GM21529 (cell line): Measurements from ENCODE around the gene CACNB1.

ENCODE experiments used
- ATAC-seq: cut with Tn5 transposase; IDR thresholded peaks from one replicate; pipeline ENCODE4 v1.9.1; 2021; ENCODE audit not compliant: unreplicated experiment

The CACNB1 gene

DNA sequence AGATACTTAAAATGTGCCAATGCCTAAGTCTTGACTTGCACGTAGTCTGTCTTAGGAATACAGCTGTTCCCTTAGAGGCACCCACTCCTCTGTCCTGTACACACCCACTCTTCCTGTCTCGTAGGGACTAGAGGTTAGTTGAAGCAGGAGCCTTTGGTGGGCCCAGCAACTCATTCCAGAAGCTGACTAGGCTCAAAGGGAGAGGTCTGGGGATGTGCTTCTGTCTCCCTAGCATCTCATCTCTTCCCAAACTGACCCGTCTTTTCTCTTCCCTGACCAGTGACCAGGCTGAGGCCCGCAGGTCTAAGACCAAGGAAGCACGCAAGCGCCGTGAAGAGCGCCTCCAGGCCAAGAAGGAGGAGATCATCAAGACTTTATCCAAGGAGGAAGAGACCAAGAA lies 6.8 kb upstream of the CACNB1 start:
- no peak for ATAC-seq

DNA sequence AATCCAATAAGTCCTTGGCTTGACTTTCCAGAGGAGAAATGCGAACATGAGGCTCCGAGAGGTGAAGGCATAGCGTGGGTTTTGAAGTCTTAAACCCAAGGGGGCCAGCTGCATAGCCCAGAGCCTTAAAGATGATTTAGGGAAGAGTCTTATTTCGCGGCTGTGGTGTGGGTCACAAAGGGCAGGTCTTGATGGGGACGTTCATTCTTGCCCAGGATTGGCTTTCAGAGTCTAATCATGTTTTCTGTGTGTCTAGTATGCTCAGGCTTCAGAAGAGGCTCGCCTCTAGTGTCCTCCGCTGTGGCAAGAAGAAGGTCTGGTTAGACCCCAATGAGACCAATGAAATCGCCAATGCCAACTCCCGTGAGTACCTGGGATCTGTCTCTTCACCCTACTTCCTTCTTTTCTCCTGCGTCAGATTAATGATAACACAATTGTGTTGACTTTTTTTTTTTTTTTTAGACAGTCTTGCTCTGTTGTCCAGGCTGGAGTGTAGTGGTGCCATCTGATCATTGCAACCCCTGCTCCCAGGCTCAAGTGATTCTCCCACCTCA lies 3.6 kb upstream of the CACNB1 start:
- ATAC-seq, result no peak

DNA sequence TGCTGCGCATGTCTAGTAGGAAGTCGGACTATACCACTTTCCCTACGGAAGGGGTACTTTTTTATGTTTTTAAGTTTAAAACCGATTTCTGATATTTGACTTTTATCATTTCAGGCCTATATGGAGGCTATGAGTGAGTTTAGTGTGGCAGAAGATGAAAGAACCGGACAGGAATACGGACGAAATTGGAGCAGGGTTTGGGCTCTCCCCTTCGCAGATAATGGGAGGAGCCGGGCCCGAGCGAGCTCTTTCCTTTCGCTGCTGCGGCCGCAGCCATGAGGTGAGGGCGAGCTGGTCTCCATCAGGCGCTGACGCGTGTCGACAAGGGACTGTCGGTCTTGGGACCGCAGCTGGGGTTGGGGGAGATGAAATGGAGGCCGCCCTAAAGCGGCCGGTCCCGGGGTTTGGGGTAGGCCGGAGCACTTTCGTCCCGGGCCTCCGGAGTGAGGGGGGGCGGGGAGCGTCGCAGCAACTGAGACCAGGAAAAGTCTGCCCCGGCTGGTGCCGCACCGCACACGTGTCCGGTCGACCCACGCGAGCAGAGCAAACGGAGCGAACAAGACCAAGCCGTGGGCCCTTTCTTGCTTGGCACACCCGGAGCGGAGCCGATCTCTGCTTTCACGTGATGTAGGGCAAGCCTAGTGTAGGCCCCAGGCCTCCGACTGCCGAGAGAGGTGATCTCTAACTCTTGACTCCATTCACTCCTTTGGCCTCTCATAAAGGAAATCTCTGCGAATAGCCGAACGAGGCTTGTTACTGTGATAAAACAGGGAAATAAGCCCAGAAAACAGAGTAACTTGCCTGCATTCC lies 2.8 kb upstream of the CACNB1 start, which contains the start of gene RPL19:
TSS of gene RPL19 (plus strand) at position 214 of the 810 bp plus-strand sequence. CDS start at position 276, 62 bp downstream.
- ATAC-seq, result peak; percentile 52

DNA sequence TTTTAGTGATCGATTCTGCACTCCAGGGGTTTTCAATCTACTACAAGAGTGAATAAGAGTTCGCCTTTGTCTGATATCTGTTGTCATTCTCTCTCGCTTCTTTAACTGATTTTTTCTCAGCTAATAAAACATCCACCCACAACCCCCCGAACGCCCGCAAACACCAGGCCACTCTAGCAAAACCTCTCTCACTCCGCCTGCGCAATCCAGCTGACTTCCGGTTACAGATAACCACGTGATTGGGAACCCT lies 2.3 kb upstream of the CACNB1 start:
- ATAC-seq, result peak; percentile 52

DNA sequence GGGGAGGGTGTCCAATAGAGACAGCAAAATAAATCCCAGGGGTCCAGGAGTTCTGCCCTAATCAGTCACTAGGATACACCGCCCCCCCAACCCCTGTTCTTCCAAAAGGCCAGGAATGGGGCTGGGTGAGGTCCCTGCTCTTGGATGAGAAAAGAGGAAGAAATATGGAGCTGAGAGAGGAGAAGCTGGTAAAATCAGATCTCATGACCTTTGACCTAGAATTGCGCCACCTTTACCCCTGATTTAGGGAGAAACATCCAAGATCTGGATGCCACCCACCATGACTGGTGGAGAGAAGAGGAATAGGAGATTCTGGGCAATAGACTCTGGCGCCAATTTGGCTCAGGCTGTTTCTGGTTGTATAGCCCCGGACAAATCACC lies 707 bp upstream of the CACNB1 start:
- no peak for ATAC-seq

DNA sequence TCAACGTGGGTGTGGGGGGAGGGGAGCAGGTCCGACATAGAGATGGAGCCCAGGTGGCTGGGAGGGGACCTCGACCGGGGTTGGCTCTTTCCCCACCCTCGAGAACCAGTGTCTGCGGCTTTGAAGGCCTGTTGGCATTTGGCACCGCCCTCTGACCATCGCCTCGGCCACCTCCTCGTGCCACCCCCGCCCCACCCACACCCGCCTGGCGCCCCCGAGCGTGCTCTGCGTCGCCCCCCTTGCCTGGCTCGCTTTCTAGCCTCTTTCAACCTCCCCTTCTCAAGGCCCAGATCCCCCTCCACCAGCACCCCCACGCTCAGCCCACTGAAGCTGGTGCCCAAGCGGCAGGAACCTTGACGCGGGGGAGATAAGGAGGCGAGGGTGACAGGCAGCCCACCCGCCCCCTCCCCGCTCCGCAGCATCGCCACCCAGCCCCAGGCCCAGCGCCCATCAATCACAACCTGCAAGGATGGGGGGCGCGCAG lies 619 bp downstream of the CACNB1 start:
- no peak for ATAC-seq

DNA sequence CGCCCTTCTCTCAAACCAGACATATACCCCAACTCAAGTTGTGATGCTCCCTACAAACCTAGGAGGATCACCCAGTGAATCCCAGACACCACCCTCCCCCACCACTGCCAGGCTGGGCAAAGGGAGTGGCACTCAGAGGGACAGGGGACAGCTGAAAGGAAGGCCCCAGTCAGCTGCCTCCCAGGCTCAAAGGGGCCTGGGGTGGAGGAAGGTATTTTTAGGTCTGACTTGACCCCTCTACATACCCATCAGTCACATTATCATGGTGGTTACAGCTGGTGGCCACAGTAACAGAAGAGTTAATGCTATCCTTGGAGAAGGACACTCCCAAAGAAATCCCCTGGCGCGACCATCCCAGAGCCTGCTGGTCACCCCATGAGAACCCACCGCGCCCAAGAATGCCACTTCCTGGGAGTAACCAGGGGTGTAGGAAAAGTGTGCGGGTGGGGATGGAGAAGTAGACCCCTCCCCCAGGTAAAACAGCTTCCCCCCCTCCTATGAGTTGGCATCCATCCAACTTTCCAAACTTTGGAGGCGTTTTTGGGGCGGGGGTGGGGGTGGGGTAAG lies 1.1 kb downstream of the CACNB1 start:
- ATAC-seq, result no peak

DNA sequence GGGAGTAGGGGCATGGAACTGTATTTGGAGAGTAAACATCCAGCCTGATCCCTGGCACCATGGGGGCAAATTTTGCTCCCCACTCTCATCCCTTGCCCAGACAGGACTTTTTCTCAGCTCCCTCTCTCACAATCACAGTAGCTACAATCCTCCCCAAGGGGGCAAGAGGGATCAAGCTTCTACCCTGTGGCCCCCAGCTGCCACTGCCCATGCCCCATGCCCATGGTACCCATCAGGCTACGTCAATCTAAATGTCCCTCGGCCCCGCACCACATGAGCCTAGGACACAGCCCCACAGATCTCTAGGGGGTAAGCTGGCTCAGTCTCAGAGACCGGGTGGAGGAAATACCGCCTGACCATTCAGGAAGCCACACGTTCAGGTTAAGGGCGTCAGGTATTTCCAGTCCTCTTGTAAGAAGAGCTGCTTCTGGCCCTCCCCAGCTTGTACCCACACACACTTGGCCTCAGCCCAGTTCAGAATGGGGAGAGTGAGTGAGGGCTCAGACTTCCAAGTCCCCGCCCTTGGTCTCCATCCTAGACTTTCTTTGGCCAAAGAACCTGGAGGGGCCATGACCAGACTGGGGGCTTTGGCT lies 1.8 kb downstream of the CACNB1 start:
- no peak for ATAC-seq

DNA sequence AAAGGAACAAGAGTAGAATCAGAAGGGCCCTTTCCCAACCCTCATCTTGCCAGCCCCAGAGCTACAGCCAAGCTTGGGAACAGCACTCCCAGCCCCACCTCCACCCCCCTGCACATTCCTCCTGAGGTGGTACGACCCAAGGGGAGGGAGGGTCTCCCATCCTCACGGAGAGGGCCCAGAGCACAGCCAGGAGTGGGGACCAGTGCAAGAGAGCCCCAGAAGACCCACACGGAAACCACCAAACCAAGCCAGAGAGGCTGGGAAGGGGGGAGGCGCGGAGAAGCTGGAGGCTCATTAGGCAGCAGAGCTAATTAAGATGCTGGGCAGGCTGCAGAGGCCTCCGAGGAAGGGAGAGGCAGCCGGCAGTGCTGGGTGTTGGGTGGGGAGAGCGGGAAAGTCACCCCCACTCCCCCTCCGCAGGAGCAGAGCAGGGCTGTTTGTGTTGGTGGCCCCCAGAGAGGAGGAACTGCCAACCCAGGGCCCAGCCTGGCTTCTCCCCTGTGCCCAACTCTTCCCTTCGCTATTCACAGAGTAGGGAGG lies 2.4 kb downstream of the CACNB1 start:
- ATAC-seq, result no peak

DNA sequence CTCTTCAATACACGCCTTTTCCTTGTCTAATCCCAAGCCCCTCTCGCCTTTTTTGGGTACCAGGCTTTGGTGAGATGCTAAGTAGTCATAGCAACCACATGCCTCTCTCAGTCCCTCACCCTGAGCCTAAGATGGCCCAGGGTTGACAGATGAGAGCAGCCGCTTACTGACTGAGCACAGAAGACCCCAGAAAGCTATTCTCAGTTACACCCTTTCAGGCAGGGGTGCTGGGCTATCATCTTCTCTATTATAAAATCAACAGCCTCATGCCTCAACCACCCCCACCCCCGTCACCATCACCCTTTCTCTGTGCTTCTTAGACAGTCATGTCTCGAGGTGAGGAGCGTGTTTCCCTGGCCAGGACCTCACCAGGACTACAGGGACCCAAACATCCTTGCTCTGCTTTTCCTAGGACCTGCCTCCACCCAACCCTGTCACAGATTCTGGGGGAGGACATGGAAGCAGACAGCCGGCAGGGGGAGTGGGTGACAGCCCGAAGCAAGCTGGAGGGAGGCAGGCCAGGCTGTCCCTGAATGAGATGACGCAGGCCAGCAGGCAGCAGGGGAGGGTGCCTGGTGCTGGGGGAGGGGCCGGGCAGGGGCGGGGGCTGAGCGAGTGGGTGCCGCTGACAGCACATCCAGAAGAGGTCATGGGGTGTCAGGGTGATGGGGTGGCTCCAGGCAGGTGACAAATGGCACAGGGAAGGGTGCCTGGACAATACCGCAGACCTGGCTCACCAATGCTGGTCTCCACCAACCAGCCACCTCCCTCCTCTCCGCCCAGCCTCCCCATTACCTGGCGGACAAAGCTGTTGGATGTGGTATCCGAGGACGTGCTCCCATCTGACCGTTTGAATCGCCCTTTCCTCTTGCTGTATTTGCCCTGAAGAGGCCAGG lies 3.1 kb downstream of the CACNB1 start:
- ATAC-seq, result no peak

DNA sequence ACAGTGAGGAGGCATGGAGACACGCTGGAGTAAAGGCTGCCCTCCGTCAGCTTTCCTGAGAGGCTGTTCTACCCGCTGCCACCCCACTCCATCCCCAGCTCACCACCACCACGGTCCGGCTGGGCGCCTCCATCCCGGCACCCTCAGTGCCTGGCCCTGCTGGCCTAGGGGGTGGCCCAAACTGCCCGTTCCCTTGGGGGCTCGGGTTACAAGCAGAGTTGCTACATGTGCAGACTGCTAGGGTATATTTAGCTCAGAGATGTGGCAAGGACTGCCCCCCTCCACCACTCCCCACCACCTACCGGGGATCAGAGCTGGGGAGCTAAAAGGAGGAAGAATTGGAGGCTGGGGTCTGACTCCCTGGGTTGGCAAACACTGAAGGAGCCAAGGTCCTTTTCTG lies 4.1 kb downstream of the CACNB1 start:
- ATAC-seq, result no peak

DNA sequence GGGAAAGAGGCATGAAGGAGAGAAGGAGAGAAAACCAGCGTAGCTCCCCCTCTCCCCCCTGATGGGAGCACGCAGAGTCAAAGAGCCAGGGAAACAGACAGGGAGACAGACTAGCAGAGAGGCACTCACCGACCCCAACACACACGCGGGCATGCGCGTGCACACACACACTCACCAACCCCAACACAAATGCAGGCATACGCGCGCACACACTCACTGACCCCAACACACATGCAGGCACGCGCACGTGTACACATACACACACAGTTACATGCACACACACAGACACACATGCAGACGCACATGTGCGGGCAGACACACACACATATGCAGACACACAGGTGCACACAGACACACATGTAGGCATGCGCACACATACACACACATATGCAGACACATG lies 4.6 kb downstream of the CACNB1 start:
- ATAC-seq, result no peak

DNA sequence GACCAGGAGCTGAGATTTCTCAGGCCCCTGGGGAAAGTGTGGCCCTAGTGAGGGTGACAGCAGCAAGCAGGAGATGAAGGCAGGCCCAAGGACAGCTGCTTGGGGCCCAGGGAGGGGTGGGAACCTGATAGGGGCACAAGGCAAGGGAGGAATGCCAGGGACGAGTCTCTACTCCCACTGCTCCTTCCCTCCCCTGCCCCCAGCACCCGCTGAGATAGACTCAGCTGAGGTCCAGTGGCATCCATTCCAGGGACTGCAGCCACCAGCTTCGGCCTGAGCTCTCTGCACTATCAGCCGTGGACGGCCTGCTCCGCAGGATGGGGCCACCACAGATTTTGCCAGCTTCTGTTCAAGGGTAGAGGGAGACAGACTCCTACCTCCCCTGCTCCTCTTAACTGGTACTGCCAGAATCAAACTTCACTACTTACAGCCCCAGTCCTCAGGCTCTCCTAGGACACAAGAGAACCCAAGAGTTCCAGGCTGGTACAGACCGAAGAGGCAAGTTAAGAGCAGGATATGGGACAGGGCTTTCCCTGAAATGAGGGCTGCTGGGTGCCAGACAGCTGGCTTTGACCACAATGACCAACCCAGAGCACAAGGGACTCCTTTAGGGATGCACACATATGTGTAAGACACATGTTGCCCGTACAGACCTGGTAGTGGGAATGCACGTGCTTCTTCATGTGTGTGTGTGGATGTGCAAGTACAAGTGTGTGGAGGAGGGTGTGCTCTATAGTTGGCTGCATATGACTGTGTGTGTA lies 5.5 kb downstream of the CACNB1 start:
- no peak for ATAC-seq

DNA sequence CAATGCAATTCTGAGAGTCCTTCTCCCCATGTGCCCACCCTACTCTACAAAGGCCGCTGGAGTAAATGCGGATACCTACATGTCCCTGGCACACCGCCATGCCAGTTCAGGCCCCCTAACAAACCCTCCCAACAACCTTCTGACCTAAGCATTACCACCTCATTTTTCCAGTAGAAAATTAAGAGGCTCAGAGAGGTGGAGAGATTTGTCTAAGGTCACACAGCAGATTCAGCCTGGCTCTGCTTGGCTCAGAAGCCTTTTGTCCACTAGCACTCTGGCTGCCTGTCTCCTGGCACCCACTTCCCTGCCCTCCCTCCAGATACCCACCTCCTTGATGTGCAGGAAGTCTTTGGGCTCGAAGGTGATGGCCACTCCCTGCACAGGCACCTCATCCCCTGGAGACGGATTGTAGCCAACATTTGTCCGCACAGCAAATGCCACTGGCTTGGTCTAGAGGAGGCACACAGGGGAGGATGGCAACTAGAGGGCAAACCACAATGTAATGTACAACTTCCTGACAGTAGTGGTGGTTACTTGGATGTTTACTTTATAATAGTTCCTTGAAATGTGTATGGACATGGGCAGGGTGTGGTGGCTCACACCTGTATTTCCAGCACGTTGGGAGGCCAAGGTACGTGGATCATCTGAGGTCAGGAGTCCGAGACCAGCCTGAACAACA lies 10.2 kb downstream of the CACNB1 start:
- ATAC-seq, result no peak

DNA sequence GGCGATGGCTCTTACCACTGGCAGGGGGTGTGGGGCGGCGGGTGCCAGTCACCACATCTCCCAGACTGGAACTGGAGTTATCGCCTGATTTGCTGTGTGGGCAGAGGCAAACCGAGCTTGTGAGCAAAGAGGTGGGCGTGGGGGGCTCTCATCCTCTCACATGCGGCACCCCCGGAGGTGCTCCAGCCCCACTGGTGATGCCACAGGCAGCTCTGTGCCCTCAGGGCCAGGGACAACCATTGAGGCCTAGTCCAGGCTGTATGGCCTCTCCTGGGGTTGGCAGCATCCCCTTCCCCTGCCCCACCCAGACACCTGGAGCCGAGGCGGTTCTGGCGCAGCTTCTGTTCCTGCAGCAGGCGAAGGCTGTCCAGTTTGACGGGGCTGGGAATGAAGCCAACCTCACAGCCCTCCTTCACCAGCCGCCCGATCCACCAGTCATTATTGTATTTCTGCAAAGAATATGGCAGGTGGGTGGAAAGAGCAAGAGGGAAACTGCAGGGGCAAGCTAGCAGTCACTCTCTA lies 10.9 kb downstream of the CACNB1 start:
- ATAC-seq, result no peak

DNA sequence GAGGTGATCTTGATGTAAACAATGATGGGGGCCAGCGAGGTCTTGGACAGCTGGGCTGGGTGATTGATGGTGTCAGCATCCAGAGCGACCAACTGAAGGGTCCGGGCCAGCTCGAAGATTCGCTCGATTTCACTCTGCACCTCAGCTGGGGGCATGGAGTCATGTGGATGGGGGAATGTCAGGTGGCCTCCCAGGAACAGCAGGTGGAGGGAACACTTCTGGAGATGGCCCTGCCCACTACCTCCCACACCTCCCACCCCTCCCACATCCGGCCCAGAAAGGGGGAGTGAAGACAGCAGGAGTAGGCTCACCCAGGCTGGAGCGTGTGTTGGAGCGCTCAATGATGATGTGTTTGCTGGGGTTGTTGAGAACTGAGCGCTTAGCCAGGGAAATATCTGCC lies 13.7 kb downstream of the CACNB1 start:
- ATAC-seq, result no peak

DNA sequence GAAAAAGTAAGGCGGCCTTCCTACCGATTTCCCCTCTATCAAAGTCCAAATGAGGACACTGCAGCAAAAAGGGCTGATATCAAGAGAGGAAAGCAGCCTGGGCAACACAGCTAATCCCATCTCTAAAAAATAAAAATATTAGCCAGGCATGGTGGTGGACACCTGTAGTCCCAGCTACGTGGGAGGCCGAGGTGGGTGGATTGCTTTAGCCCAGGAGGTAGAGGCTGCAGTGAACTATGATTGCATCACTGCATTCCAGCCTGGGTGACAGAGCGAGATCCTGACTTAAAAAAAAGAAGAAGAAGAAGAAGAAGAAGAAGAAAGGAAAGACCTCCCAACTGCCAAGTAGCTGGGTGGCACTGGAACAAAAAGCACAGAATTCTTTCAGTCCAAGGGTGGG lies 14.4 kb downstream of the CACNB1 start:
- ATAC-seq, result no peak

DNA sequence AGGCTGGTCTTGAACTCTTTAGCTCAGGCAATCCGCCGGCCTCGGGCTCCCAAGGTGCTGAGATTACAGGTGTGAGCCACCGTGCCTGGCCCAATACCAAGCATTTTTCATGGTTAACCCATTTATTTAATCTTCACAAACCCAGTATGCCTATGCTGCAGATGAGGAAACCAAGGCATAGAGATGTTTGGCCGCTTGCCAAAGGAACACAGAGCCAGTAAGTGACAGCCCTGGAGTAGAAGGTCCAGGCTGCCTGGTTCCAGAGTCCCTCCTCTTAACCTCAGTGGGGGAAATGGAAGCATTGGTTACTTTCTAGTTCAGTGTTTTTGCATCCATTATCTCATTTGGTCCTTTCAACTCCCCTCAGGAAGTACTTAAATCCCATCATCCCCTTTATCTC lies 16.2 kb downstream of the CACNB1 start:
- ATAC-seq, result no peak

DNA sequence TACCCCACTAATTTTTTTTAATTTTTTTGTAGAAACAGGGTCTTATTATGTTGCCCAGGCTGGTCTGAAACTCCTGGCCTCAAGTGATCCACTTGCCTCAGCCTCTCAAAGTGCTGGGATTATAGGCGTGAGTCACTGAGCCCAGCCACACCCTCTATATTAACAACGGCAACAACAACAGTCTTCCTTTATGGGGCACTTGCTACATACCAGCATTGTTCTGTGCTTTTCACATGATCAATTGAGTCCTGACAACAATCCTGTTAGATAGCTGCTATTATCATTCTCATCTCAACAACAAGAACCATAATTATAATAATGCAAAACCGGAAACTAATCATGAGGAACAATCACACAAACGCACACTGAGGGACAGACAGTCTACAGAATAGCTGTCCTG lies 18.9 kb downstream of the CACNB1 start:
- ATAC-seq, result no peak
